H1 (cell line): Measurements from ENCODE around the gene ACAP2. TPM values are rescaled to one million over a fixed set of nuclear protein-coding genes. Genes with fewer than 3 reads are reported as not detected.

Experiments
- CTCF ChIA-PET: fragments of 300-600 bp; sonication (Branson Sonifier 250); formaldehyde crosslinking; loops from one replicate; lab custom pipeline; 2021; ENCODE audit not compliant: partially characterized antibody; lab: Charles Lee
- POLR2A ChIA-PET: fragments of 300-600 bp; sonication (Branson Sonifier 250); formaldehyde crosslinking; loops from one replicate; lab custom pipeline; 2021; ENCODE audit warnings: inconsistent platforms; ENCODE audit not compliant: partially characterized antibody; lab: Charles Lee
- DNase-seq, 2 experiments: peaks; one replicate each; pipeline versions ENCODE4 v3.0.0 to v3.0.0-alpha.2; 2010 to 2022; ENCODE audit warnings: low spot score in 2 of 2, low read depth in 1 of 2, mixed read lengths in 1 of 2
- FAIRE-seq: peaks from 2 replicates; lab custom pipeline; 2011; peaks lifted over from hg19 to GRCh38; lab: Jason Lieb, UNC
- H2AFZ ChIP-seq: 2 replicates; pipeline ENCODE4 v1.8.1; 2012; ENCODE audit warnings: low read length, inconsistent platforms
- H2AK5ac ChIP-seq: 2 replicates; pipeline ENCODE4 v1.6.1; 2013; ENCODE audit warnings: low read depth, low read length
- H2BK120ac ChIP-seq: replicated peaks from 2 replicates; pipeline ENCODE3; 2013; ENCODE audit warnings: low read depth, low read length, inconsistent platforms
- H2BK12ac ChIP-seq: 2 replicates; pipeline ENCODE4 v1.6.1; 2013; ENCODE audit warnings: low read depth, low read length
- H2BK15ac ChIP-seq: 2 replicates; pipeline ENCODE4 v1.6.1; 2013; ENCODE audit warnings: low read length
- H2BK20ac ChIP-seq: 2 replicates; pipeline ENCODE4 v1.6.1; 2013; ENCODE audit warnings: low read length
- H2BK5ac ChIP-seq: 2 replicates; pipeline ENCODE4 v1.6.1; 2013; ENCODE audit warnings: low read depth, low read length
- H3K14ac ChIP-seq: 2 replicates; pipeline ENCODE4 v1.6.1; 2013; ENCODE audit warnings: inconsistent platforms; ENCODE audit not compliant: insufficient read length
- H3K18ac ChIP-seq: 2 replicates; pipeline ENCODE4 v1.6.1; 2013; ENCODE audit warnings: low read length; ENCODE audit errors: extremely low read depth
- H3K23ac ChIP-seq: 2 replicates; pipeline ENCODE4 v1.6.1; 2013; ENCODE audit warnings: inconsistent platforms; ENCODE audit not compliant: insufficient read length
- H3K23me2 ChIP-seq: 2 replicates; pipeline ENCODE4 v1.6.1; 2013; ENCODE audit warnings: low read depth, low read length
- H3K27ac ChIP-seq: 2 replicates; pipeline ENCODE4 v1.6.1; 2011; ENCODE audit warnings: low read depth, low read length, inconsistent platforms
- H3K27me3 ChIP-seq, 4 experiments: replicated peaks in 1 of 4; 1 replicate in 1 of 4; 2 replicates in 3 of 4; pipeline versions ENCODE4 v1.6.1 to v1.8.1; 2011 to 2013; ENCODE audit warnings: low read length in 3 of 4, mild to moderate bottlenecking in 3 of 4, inconsistent platforms in 2 of 4, mixed read lengths in 2 of 4, moderate library complexity in 1 of 4; ENCODE audit not compliant: control insufficient read depth in 3 of 4, insufficient read depth in 3 of 4; ENCODE audit errors: extremely low read depth in 1 of 4
- H3K36me3 ChIP-seq, 4 experiments: 2 replicates each; pipeline versions ENCODE4 v1.6.1 to v1.8.1; 2011 to 2013; ENCODE audit warnings: mild to moderate bottlenecking in 4 of 4, low read length in 3 of 4, moderate library complexity in 2 of 4, control low read depth in 1 of 4, inconsistent platforms in 1 of 4; ENCODE audit not compliant: insufficient read depth in 4 of 4, control insufficient read depth in 2 of 4
- H3K4ac ChIP-seq: replicated peaks from 2 replicates; pipeline ENCODE3; 2013; ENCODE audit warnings: low read length, low read depth, mixed read lengths, inconsistent platforms; ENCODE audit not compliant: insufficient read length
- H3K4me1 ChIP-seq, 4 experiments: replicated peaks in 1 of 4; 1 replicate in 1 of 4; 2 replicates in 3 of 4; pipeline versions ENCODE4 v1.6.1 to v1.8.1; 2011 to 2013; ENCODE audit warnings: low read length in 3 of 4, inconsistent platforms in 2 of 4, mixed read lengths in 1 of 4; ENCODE audit not compliant: insufficient read depth in 4 of 4, control insufficient read depth in 3 of 4
- H3K4me2 ChIP-seq, 2 experiments: 2 replicates each; pipeline versions ENCODE4 v1.6.1 to v1.8.1; 2011 to 2013; ENCODE audit warnings: low read depth in 2 of 2, low read length in 2 of 2, control low read depth in 1 of 2, inconsistent platforms in 1 of 2, mild to moderate bottlenecking in 1 of 2; ENCODE audit not compliant: insufficient read depth in 1 of 2
- H3K4me3 ChIP-seq, 4 experiments: fragments of 200-600, 300-600 bp in 1 of 4; sonication (generic), shearing (Covaris generic), sonication (Bioruptor Twin) in 1 of 4; 2 replicates each; pipeline versions ENCODE4 v1.5.1 to v1.8.1; 2011 to 2016; ENCODE audit warnings: low read length in 4 of 4, low read depth in 3 of 4, control low read depth in 2 of 4, inconsistent platforms in 2 of 4, mild to moderate bottlenecking in 2 of 4, mixed read lengths in 1 of 4, moderate library complexity in 1 of 4; ENCODE audit not compliant: insufficient read depth in 2 of 4; ENCODE audit errors: extremely low read depth in 1 of 4
- H3K56ac ChIP-seq: replicated peaks from 2 replicates; pipeline ENCODE3; 2013; ENCODE audit warnings: low read depth, mild to moderate bottlenecking, mixed read lengths, low read length, inconsistent platforms; ENCODE audit not compliant: insufficient read length
- H3K79me1 ChIP-seq: 2 replicates; pipeline ENCODE4 v1.6.1; 2013; ENCODE audit warnings: low read depth, low read length, control low read depth
- H3K79me2 ChIP-seq, 2 experiments: 2 replicates each; pipeline versions ENCODE4 v1.6.1 to v1.8.1; 2012 to 2013; ENCODE audit warnings: low read length in 2 of 2, mild to moderate bottlenecking in 2 of 2, inconsistent platforms in 1 of 2; ENCODE audit not compliant: insufficient read depth in 2 of 2, control insufficient read depth in 1 of 2
- H3K9ac ChIP-seq, 4 experiments: replicated peaks in 1 of 4; 1 replicate in 1 of 4; 2 replicates in 3 of 4; pipeline versions ENCODE4 v1.6.1 to v1.8.1; 2011 to 2013; ENCODE audit warnings: low read depth in 3 of 4, low read length in 3 of 4, control low read depth in 2 of 4, mild to moderate bottlenecking in 2 of 4, moderate library complexity in 2 of 4, inconsistent platforms in 1 of 4; ENCODE audit errors: extremely low read depth in 1 of 4
- H3K9me3 ChIP-seq, 2 experiments: 2 replicates each; pipeline versions ENCODE4 v1.6.1 to v1.8.1; 2012 to 2013; ENCODE audit warnings: mild to moderate bottlenecking in 2 of 2, moderate library complexity in 2 of 2, control low read depth in 1 of 2, inconsistent platforms in 1 of 2, low read depth in 1 of 2, low read length in 1 of 2, mixed read lengths in 1 of 2; ENCODE audit not compliant: insufficient read depth in 2 of 2
- H4K20me1 ChIP-seq, 2 experiments: replicated peaks in 1 of 2; 2 replicates each; pipeline versions ENCODE3 to v1.8.1; 2011 to 2013; ENCODE audit warnings: inconsistent platforms in 2 of 2, low read length in 2 of 2, mild to moderate bottlenecking in 1 of 2; ENCODE audit not compliant: insufficient read depth in 2 of 2, control insufficient read depth in 1 of 2
- H4K5ac ChIP-seq: 2 replicates; pipeline ENCODE4 v1.6.1; 2013; ENCODE audit warnings: low read length, low read depth, mixed read lengths, inconsistent platforms; ENCODE audit not compliant: insufficient read length
- H4K8ac ChIP-seq: 2 replicates; pipeline ENCODE4 v1.8.0; 2013; ENCODE audit warnings: mild to moderate bottlenecking, moderate library complexity, low read length, inconsistent platforms; ENCODE audit not compliant: insufficient read depth; ENCODE audit errors: extremely low read depth
- H4K91ac ChIP-seq: replicated peaks from 2 replicates; pipeline ENCODE3; 2013; ENCODE audit warnings: low read length, mixed read lengths, inconsistent platforms; ENCODE audit not compliant: insufficient read length
- MAFK ChIP-seq: IDR thresholded peaks from 2 replicates; pipeline ENCODE4 v1.6.1; 2012; ENCODE audit warnings: low read depth, mild to moderate bottlenecking, improper control_type of control experiment, low read length
- POLR2AphosphoS5 ChIP-seq: IDR thresholded peaks from 2 replicates; pipeline ENCODE4 v1.6.1; 2011; ENCODE audit warnings: low read depth, low read length
- SUZ12 ChIP-seq: fragments of 200-600 bp; sonication (generic); IDR thresholded peaks from 2 replicates; pipeline ENCODE4 v1.6.1; 2012; ENCODE audit warnings: mild to moderate bottlenecking, inconsistent platforms, low read length, moderate library complexity, mixed read lengths
- WGBS, 2 experiments: shearing (Covaris generic) in 1 of 2; methylation state at CpG; one replicate each; pipeline versions ENCODE4 v1.1.6 to v1.1.7; 2013 to 2015; ENCODE audit warnings: low lambda C conversion rate in 2 of 2, mixed read lengths in 2 of 2, inconsistent platforms in 1 of 2, low coverage in 1 of 2, missing lambda C conversion rate in 1 of 2; ENCODE audit not compliant: insufficient replicate concordance in 2 of 2, insufficient coverage in 1 of 2, insufficient read length in 1 of 2; ENCODE audit errors: extremely low coverage in 1 of 2, missing lambda C conversion rate in 1 of 2; 5-methylcytosine and 5-hydroxymethylcytosine counted together
- polyA plus RNA-seq, 7 experiments: library from polyadenylated mRNA; depleted of rRNA in 3 of 7; stranded (reverse) in 5 of 7; unstranded in 2 of 7; fragments of >200 nt in 5 of 7; fragments of 200-250 nt in 2 of 7; gene quantifications; 1 replicate in 5 of 7; 2 replicates in 1 of 7; 4 replicates in 1 of 7; pipeline versions ENCODE4 v1.2.1 to v1.2.3, GENCODE V29; 2011 to 2013; ENCODE audit warnings: missing spikeins in 2 of 7, mixed read lengths in 2 of 7
- total RNA-seq: library from RNA; stranded (reverse); fragmentation: NEBNext Ultra II Directional; extraction: Animal tissue kit (Norgen Biotek cat#: 25700); gene quantifications from 2 replicates; pipeline ENCODE4 v1.2.1, GENCODE V29; 2021

Gene ACAP2
- total and polyA plus RNA-seq, 2 of the 8 experiments (the other 6 are each of a cell fraction or from before 2014, with no cell fraction given), result 7.7 to 37.3 TPM

- Histone ChIP-seq H3K9me3 (no peaks in the 10 kb centered on the region), H3K14ac (no peak overlapping the region), H3K4me3 (no peak overlapping the region), H3K27ac (no peak overlapping the region), H3K18ac (no peak overlapping the region), H4K20me1 (no peaks in the 10 kb centered on the region), H3K4me1 (peaks cover 0 to 3% (median 0%) of the 10 kb centered on the region in 4 experiments; a peak in 2 of 7 replicates), H3K56ac (no peak overlapping the region), H2AK5ac (no peak overlapping the region), H3K79me1 (no peaks in the 10 kb centered on the region), H3K27me3 (peaks cover 0 to 1% (median 0%) of the 10 kb centered on the region in 4 experiments; a peak in 1 of 7 replicates), H2AFZ (no peak overlapping the region), H2BK5ac (no peak overlapping the region), H3K23me2 (no peaks in the 10 kb centered on the region), H3K4me2 (no peak overlapping the region), H2BK120ac (no peak overlapping the region), H2BK20ac (no peak overlapping the region), H3K36me3 (no peaks in the 10 kb centered on the region), H3K9ac (no peak overlapping the region), H4K8ac (no peak overlapping the region), H4K91ac (no peak overlapping the region), H2BK15ac (no peak overlapping the region), H3K79me2 (peaks cover 0 to 3% of the 10 kb centered on the region in 2 experiments; a peak in 1 of 4 replicates), H3K23ac (no peak overlapping the region), H4K5ac (no peak overlapping the region), H2BK12ac (no peak overlapping the region), H3K4ac (no peak overlapping the region)
- 85% methylated on average over 2 of the region's 2 CpGs; no CpG with 5 or more reads in 1 of the 2 experiments for WGBS, 2 experiments
- ChIA-PET POLR2A (interaction anchor here (0.9 kb wide), 1 partner anchor 10 kb away, joined by 5 read pairs; no protein-coding TSS in a partner anchor), CTCF (no interaction called here)
- no peak for DNase-seq
- FAIRE-seq, result no peak
- TF ChIP-seq SUZ12, result no peak
- no peak for TF ChIP-seq MAFK
- TF ChIP-seq POLR2AphosphoS5, result no peak
Measured at GRCh38 chr3:195365371-195365770, 77.4 kb downstream of the ACAP2 start.
